ENCODE results near the gene SARS1.

SARS1 gene

DNA sequence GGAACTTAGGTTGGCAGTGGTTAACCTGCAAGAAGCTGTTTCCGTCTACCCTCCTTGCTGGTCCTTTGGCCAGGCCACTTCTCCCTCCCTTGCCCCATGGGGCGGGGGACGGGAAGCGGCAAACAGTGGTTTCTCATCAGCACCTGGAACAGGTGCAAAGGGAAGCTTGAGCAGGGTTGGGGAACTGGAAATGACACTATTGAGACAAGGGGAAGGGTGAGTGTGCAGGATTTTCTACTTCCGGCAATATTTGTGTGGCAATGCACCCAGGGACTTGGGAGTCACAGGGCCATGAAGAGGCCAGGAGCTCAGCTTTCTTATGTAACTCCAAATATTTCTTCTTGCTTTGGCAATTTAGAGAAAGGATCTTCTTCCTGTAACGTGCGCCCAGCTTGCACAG lies 29.0 kb upstream of the SARS1 start:
- H3K27me3 ChIP-seq (ENCODE audit: insufficient read depth, low read length): no peaks in the 10 kb centered on the region
- no peak overlapping the region for H3K27ac ChIP-seq (ENCODE audit: low read length)
- H3K9me3 ChIP-seq (ENCODE audit: insufficient read depth, low read depth, low read length): no peaks in the 10 kb centered on the region
- no peaks in the 10 kb centered on the region; the same call in 1 of the 2 replicates for H3K4me1 ChIP-seq (ENCODE audit: insufficient read depth, low read length)
- no peak overlapping the region for H3K9ac ChIP-seq (ENCODE audit: low read depth, low read length)
- no peak overlapping the region for H3K4me3 ChIP-seq (ENCODE audit: low read length)
- H3K36me3 ChIP-seq (ENCODE audit: insufficient read depth, low read depth, low read length): no peaks in the 10 kb centered on the region

DNA sequence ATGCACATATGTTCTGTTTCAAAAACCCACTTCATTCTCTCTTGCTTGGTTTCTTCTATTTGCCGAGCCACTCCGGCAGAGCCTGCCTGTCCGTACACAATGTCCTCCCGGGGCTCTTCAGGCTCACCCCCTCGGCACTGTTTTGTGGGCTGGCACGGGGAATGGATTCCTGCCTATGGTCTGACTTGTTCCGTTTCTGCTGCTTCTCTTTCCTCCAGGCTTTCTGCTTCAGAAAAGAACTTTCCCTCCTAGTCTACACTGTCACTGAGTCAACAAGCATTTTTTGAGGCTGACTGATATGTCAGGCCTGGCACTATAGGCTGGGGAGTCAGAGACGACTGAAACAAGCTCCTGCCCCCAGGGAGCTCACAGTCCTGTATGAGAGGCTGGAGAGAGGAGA lies 28.4 kb upstream of the SARS1 start:
- Histone ChIP-seq H3K9me3 (ENCODE audit: insufficient read depth, low read depth, low read length) (no peaks in the 10 kb centered on the region), H3K9ac (ENCODE audit: low read depth, low read length) (no peak overlapping the region), H3K36me3 (ENCODE audit: insufficient read depth, low read depth, low read length) (no peaks in the 10 kb centered on the region), H3K4me3 (ENCODE audit: low read length) (no peak overlapping the region), H3K27me3 (ENCODE audit: insufficient read depth, low read length) (no peaks in the 10 kb centered on the region), H3K4me1 (ENCODE audit: insufficient read depth, low read length) (no peaks in the 10 kb centered on the region; the same call in 1 of the 2 replicates), H3K27ac (ENCODE audit: low read length) (no peak overlapping the region)

DNA sequence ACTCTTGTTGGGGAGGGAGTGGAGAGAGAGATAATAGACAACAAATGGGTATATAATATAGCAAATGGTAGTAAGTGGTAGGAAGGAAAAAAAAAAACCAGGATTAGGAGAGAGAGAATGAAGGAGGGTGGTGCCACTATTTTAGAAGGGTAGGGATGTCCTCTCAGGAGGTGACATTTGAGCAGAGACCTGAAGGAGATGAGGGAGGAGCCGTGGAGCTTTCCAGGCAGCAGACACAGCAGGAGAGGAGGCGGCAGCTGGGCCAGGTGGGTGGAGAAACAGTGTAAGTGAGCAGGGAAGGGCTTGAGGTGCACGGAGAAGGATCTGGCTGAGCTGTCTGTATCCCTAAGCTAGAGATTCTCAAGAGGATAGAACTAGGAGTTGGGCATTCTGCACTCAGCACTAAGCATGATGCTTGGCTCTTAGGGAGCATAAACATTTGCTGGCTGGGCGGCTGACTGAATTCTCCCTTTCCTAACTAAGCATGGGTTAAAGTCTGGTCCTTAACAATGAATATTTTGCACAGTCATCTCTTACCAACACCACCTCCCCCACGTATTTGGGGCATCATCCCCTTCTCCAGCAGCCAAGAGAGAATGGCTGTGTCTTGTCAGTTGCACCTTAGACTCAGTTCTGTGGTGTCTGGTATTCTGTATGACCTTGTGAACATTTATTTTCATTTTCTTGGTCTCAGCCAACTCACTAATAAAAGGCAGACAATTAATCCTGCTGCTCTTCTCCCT lies 27.6 kb upstream of the SARS1 start:
- Histone ChIP-seq H3K36me3 (ENCODE audit: insufficient read depth, low read depth, low read length) (no peaks in the 10 kb centered on the region), H3K9ac (ENCODE audit: low read depth, low read length) (no peak overlapping the region), H3K4me3 (ENCODE audit: low read length) (no peak overlapping the region), H3K27me3 (ENCODE audit: insufficient read depth, low read length) (no peaks in the 10 kb centered on the region), H3K27ac (ENCODE audit: low read length) (no peak overlapping the region), H3K4me1 (ENCODE audit: insufficient read depth, low read length) (no peaks in the 10 kb centered on the region; the same call in 1 of the 2 replicates), H3K9me3 (ENCODE audit: insufficient read depth, low read depth, low read length) (no peaks in the 10 kb centered on the region)

DNA sequence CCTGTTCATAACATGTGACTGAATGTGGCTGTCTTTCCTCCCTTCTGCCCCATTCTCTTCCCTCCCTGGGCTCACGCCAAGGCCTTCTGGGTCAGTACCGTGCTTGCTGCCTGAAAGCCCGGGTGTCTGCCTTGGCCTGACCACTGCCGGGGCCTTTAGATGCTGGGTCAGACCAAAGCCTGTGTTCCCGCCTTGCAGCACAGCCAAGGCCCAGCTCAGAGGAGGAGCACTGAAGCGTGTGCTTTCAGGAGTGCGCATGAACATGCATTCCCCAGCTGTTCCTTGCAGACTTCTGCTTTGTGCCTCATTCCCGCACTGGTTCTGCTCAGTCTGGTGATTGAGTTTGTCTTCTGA lies 27.0 kb upstream of the SARS1 start:
- no peak overlapping the region for H3K4me3 ChIP-seq (ENCODE audit: low read length)
- no peak overlapping the region for H3K9ac ChIP-seq (ENCODE audit: low read depth, low read length)

DNA sequence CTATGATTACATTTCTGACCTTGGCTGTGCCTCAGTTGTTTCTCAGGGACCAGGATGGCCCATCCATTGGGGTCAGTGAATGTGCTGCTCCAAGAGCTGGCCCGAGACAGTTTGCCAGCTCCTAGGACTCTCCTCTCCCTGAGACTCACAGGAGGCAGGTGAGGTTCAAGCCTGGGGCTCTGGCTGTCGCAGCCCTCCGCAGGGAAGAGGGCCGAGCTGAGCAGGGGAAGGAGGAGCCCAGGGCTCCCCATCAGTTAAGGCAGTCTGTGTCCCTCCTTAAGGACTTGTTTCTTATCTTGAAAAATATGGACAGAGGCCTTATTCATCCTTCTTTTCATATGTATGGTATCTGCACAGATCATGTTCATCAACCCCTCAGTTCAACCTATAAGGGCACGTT lies 26.6 kb upstream of the SARS1 start:
- Histone ChIP-seq H3K9me3 (ENCODE audit: insufficient read depth, low read depth, low read length) (no peaks in the 10 kb centered on the region), H3K36me3 (ENCODE audit: insufficient read depth, low read depth, low read length) (no peaks in the 10 kb centered on the region), H3K4me1 (ENCODE audit: insufficient read depth, low read length) (no peaks in the 10 kb centered on the region; the same call in 1 of the 2 replicates), H3K4me3 (ENCODE audit: low read length) (no peak overlapping the region), H3K27ac (ENCODE audit: low read length) (no peak overlapping the region), H3K27me3 (ENCODE audit: insufficient read depth, low read length) (no peaks in the 10 kb centered on the region), H3K9ac (ENCODE audit: low read depth, low read length) (no peak overlapping the region)

More for the DNA sequence above, 27.0 kb upstream of the SARS1 start:
- H3K9me3 ChIP-seq (ENCODE audit: insufficient read depth, low read depth, low read length): no peaks in the 10 kb centered on the region
- no peak overlapping the region for H3K27ac ChIP-seq (ENCODE audit: low read length)
- H3K27me3 ChIP-seq (ENCODE audit: insufficient read depth, low read length): no peaks in the 10 kb centered on the region
- H3K4me1 ChIP-seq (ENCODE audit: insufficient read depth, low read length): no peaks in the 10 kb centered on the region; the same call in 1 of the 2 replicates
- no peaks in the 10 kb centered on the region for H3K36me3 ChIP-seq (ENCODE audit: insufficient read depth, low read depth, low read length)

DNA sequence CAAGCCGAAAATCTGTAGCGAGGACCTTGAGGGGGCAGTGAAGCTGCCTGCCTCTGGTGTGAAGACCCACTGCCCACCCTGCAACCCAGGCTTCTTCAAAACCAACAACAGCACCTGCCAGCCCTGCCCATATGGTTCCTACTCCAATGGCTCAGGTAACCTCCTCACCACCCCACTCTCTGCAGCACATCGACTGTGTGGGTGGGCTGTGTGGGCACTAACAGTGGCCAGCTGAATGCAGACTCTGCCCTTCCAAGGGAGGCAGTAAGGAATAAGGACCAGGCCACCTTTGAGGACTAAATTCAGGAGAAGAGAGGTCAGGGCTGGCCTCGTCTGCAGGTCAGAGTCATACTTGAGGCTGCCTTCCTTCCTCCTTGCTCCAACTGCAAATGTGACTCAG lies 25.5 kb upstream of the SARS1 start:
- no peaks in the 10 kb centered on the region for H3K9me3 ChIP-seq (ENCODE audit: insufficient read depth, low read depth, low read length)
- H3K4me1 ChIP-seq (ENCODE audit: insufficient read depth, low read length): no peaks in the 10 kb centered on the region; the same call in 1 of the 2 replicates
- H3K27ac ChIP-seq (ENCODE audit: low read length): no peak overlapping the region
- H3K27me3 ChIP-seq (ENCODE audit: insufficient read depth, low read length): no peaks in the 10 kb centered on the region
- H3K36me3 ChIP-seq (ENCODE audit: insufficient read depth, low read depth, low read length): no peaks in the 10 kb centered on the region
- H3K4me3 ChIP-seq (ENCODE audit: low read length): no peak overlapping the region
- no peak overlapping the region for H3K9ac ChIP-seq (ENCODE audit: low read depth, low read length)

DNA sequence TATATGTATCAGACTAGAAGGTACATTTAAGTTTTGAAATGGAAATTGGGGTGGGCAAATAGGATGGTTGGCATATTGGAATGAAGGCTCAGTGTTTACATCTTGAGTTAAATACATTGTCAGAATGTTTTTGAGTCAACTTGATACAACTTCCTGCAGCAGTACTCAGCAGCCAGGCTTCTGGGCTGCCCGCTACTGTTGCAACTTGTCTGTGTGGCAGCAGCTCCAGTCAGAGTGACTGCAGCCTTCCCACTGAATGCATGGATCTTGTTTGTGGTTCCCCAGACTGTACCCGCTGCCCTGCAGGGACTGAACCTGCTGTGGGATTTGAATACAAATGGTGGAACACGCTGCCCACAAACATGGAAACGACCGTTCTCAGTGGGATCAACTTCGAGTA lies 24.9 kb upstream of the SARS1 start:
- Histone ChIP-seq H3K9ac (ENCODE audit: low read depth, low read length) (no peak overlapping the region), H3K27ac (ENCODE audit: low read length) (no peak overlapping the region), H3K36me3 (ENCODE audit: insufficient read depth, low read depth, low read length) (no peaks in the 10 kb centered on the region), H3K27me3 (ENCODE audit: insufficient read depth, low read length) (no peaks in the 10 kb centered on the region), H3K4me3 (ENCODE audit: low read length) (no peak overlapping the region), H3K4me1 (ENCODE audit: insufficient read depth, low read length) (no peaks in the 10 kb centered on the region; the same call in 1 of the 2 replicates), H3K9me3 (ENCODE audit: insufficient read depth, low read depth, low read length) (no peaks in the 10 kb centered on the region)

DNA sequence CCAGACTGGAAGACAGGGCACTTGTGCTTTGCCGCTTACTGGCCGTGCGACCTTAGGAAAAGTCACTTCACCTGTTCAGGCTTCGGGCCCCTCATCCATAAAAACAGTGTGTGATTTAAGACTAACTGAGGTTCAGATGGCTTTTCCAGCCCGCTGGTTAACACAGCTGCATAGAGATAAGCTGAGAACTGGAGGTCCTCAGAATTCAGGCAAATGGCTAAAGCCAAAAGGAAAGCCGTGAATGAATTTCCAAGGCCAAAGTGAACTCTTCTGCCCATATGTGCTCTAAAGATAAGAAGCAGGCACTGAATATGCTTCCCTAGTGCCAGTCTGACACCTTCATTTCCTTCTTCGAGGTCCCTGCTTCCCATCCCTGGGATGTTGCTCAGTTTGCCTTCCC lies 23.5 kb upstream of the SARS1 start:
- Histone ChIP-seq H3K27ac (ENCODE audit: low read length) (no peak overlapping the region), H3K9me3 (ENCODE audit: insufficient read depth, low read depth, low read length) (no peaks in the 10 kb centered on the region), H3K4me1 (ENCODE audit: insufficient read depth, low read length) (no peaks in the 10 kb centered on the region; the same call in 1 of the 2 replicates), H3K4me3 (ENCODE audit: low read length) (no peak overlapping the region), H3K27me3 (ENCODE audit: insufficient read depth, low read length) (no peaks in the 10 kb centered on the region), H3K36me3 (ENCODE audit: insufficient read depth, low read depth, low read length) (no peaks in the 10 kb centered on the region), H3K9ac (ENCODE audit: low read depth, low read length) (no peak overlapping the region)

DNA sequence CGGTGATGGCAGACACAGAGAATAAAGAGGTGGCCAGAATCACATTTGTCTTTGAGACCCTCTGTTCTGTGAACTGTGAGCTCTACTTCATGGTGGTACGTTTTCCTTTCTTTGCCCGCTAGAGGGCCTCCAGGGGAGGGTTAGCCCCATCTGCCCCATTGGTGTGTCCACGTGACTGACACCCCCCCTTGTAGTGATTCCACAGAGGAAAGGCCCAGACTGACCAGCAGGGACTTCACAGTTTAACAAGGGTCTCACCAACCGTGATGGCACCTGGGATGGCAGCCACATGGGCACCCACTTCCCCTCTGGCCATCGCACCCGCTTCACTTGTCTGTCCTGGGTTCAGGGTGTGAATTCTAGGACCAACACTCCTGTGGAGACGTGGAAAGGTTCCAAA lies 22.3 kb upstream of the SARS1 start:
- Histone ChIP-seq H3K36me3 (ENCODE audit: insufficient read depth, low read depth, low read length) (no peaks in the 10 kb centered on the region), H3K4me1 (ENCODE audit: insufficient read depth, low read length) (no peaks in the 10 kb centered on the region), H3K27ac (ENCODE audit: low read length) (no peak overlapping the region), H3K9me3 (ENCODE audit: insufficient read depth, low read depth, low read length) (no peaks in the 10 kb centered on the region), H3K9ac (ENCODE audit: low read depth, low read length) (no peak overlapping the region), H3K4me3 (ENCODE audit: low read length) (no peak overlapping the region), H3K27me3 (ENCODE audit: insufficient read depth, low read length) (no peaks in the 10 kb centered on the region)

DNA sequence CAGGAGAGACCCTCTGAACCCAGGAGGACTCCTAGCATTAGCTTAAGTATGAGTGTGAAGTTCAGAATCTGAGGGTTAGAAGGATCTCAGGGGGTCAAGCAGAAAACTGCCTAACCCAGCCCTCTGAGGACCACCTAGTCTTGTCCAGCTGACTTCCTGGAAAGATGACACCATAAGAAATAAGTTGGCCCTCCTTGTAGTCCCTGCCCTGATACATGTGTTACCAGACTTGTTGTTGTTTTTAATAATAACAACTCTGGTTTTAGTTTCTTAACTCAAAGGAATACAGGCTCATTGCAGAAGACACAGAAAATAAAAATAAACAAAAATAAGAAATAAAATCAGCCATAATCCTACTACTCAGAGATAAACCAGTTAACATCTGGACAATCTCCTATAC lies 21.8 kb upstream of the SARS1 start:
- no peak overlapping the region for H3K27ac ChIP-seq (ENCODE audit: low read length)
- no peak overlapping the region for H3K9ac ChIP-seq (ENCODE audit: low read depth, low read length)
- no peak overlapping the region for H3K4me3 ChIP-seq (ENCODE audit: low read length)
- no peaks in the 10 kb centered on the region for H3K27me3 ChIP-seq (ENCODE audit: insufficient read depth, low read length)
- H3K4me1 ChIP-seq (ENCODE audit: insufficient read depth, low read length): no peaks in the 10 kb centered on the region
- no peaks in the 10 kb centered on the region for H3K9me3 ChIP-seq (ENCODE audit: insufficient read depth, low read depth, low read length)
- no peaks in the 10 kb centered on the region for H3K36me3 ChIP-seq (ENCODE audit: insufficient read depth, low read depth, low read length)

DNA sequence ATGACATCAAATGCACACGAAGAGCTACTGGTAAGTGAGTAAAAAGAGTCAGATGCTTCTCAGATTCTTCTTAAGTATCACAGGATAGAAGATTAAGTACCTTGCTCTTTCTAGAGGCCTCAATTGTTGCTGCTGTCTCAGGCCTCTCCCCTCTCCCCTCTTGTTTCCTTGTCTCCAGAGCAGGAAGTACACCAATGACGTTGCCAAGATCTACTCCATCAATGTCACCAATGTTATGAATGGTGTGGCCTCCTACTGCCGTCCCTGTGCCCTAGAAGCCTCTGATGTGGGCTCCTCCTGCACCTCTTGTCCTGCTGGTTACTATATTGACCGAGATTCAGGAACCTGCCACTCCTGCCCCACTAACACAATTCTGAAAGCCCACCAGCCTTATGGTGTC lies 21.3 kb upstream of the SARS1 start:
- no peaks in the 10 kb centered on the region for H3K36me3 ChIP-seq (ENCODE audit: insufficient read depth, low read depth, low read length)
- H3K9ac ChIP-seq (ENCODE audit: low read depth, low read length): no peak overlapping the region
- H3K27ac ChIP-seq (ENCODE audit: low read length): no peak overlapping the region
- H3K4me3 ChIP-seq (ENCODE audit: low read length): no peak overlapping the region
- no peaks in the 10 kb centered on the region for H3K4me1 ChIP-seq (ENCODE audit: insufficient read depth, low read length)
- H3K27me3 ChIP-seq (ENCODE audit: insufficient read depth, low read length): no peaks in the 10 kb centered on the region
- H3K9me3 ChIP-seq (ENCODE audit: insufficient read depth, low read depth, low read length): no peaks in the 10 kb centered on the region

DNA sequence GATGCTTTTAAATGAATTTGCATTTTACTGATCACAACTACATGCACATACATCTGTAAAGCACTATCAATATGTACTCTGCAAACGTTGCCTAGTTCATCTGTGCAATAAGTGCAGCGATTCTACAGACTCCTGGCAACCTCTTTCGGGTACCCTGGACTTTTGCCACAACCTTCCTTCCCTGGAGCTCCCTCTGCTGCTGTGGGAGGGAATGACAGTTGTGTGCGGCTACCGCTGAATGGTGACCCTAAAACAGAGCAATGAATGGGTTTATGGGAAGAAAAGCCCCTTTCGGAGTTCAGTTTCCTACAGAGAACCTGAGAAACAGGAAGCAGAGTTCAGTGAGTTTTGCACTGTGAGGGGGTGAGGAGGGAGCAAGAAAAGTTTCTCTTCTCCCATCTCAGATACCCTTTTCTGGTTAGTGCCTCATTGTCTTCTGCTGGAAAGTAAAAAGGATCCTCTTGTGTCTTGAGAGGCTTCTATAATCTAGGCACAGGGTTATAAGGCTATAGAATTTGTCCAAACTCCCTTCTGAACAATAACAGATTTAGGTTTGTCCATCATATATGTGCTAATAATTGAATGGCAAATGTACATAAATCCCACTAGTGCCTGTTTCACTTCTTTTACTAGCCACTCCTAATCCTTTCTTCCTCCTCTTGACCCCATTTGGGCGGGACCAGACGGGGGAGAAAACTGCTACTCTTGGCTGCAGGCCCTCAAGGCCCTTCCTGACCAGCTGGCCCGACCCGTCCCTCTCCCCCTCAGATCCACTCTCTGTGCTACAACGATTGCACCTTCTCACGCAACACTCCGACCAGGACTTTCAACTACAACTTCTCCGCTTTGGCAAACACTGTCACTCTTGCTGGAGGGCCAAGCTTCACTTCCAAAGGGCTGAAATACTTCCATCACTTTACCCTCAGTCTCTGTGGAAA lies 19.8 kb upstream of the SARS1 start:
- no peak overlapping the region for H3K9ac ChIP-seq (ENCODE audit: low read depth, low read length)
- no peak overlapping the region for H3K4me3 ChIP-seq (ENCODE audit: low read length)
- no peaks in the 10 kb centered on the region; the same call in 1 of the 2 replicates for H3K4me1 ChIP-seq (ENCODE audit: insufficient read depth, low read length)
- H3K27ac ChIP-seq (ENCODE audit: low read length): no peak overlapping the region
- H3K9me3 ChIP-seq (ENCODE audit: insufficient read depth, low read depth, low read length): no peaks in the 10 kb centered on the region
- no peaks in the 10 kb centered on the region for H3K36me3 ChIP-seq (ENCODE audit: insufficient read depth, low read depth, low read length)
- H3K27me3 ChIP-seq (ENCODE audit: insufficient read depth, low read length): no peaks in the 10 kb centered on the region
